ENCODE results near the gene EBF4. TPM values are rescaled to one million over a fixed set of nuclear protein-coding genes. Genes with fewer than 3 reads are reported as not detected.
"Not testable (repeated sequence)": the region's sequence is repeated elsewhere in the genome, so short reads cannot be mapped to it uniquely, and the experiment has no call there.

Gene EBF4
- total and polyA plus RNA-seq, 7 donors, result 0.42 to 1.9 (median 1.2) TPM

DNA sequence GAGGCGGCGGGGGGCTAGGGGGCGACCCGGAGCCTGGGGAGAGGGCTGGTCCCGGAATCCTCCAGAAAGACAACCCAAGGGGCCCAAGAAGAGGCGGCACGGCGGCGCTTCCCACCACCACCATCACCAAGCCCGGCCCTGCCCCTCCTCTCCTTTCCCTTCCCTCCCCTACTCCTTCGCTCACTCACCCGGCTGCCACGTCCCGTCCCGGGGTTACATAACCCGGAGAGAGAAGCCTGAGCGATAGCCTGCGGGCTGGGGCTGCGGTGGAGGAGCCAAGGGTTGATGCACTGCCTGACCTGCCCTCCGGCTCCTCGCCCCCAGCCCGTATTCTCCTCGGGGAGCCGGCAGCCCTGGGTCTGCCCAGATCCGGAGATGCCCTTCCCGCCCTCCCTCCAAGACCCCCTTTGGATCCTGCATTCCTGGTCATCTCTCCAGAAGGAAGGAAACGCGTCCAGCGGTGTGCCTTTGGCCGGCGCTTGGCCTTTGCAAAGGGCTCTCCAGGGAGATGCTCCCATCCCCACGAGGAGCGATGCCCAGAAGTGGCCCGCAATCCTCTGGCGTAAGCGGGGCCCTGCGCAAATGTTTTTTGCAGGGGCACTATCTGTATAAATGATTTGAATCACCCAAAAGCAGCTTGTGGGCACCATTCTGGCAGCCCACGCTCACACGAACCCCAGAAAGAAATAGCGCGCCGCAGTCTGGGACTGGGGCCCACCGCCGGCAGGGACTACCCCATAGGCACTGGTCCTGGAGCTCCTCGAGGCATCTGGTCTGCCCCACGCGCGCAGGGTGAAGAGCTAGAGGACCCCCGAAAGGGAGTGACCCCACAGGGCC, 112.5 kb downstream of the EBF4 start:
- TF ChIP-seq, protein P1, sequence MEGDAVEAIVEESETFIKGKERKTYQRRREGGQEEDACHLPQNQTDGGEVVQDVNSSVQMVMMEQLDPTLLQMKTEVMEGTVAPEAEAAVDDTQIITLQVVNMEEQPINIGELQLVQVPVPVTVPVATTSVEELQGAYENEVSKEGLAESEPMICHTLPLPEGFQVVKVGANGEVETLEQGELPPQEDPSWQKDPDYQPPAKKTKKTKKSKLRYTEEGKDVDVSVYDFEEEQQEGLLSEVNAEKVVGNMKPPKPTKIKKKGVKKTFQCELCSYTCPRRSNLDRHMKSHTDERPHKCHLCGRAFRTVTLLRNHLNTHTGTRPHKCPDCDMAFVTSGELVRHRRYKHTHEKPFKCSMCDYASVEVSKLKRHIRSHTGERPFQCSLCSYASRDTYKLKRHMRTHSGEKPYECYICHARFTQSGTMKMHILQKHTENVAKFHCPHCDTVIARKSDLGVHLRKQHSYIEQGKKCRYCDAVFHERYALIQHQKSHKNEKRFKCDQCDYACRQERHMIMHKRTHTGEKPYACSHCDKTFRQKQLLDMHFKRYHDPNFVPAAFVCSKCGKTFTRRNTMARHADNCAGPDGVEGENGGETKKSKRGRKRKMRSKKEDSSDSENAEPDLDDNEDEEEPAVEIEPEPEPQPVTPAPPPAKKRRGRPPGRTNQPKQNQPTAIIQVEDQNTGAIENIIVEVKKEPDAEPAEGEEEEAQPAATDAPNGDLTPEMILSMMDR (IDR thresholded peaks at IDR 0.05), result no peak
- intact Hi-C loops (cut with DNase I), result no loop called here
- ATAC-seq, result no peak
- Histone ChIP-seq H3K9me3 (no peaks in the 10 kb centered on the region), H3K27me3 (ENCODE audit: insufficient read depth in 3 of 3, low read length in 2 of 3) (peaks cover 0 to 94% (median 33%) of the 10 kb centered on the region in 3 donors), H3K27ac (no peak overlapping the region), H3K36me3 (ENCODE audit: insufficient read depth in 1 of 2, low read depth in 1 of 2) (no peaks in the 10 kb centered on the region), H3K4me1 (no peaks in the 10 kb centered on the region), H3K4me3 (no peak overlapping the region)
- WGBS, 3 donors, result 6 to 10% (median 9%) methylated on average over 39 to 49 of the region's 49 CpGs
- DNase-seq, result no peak

DNA sequence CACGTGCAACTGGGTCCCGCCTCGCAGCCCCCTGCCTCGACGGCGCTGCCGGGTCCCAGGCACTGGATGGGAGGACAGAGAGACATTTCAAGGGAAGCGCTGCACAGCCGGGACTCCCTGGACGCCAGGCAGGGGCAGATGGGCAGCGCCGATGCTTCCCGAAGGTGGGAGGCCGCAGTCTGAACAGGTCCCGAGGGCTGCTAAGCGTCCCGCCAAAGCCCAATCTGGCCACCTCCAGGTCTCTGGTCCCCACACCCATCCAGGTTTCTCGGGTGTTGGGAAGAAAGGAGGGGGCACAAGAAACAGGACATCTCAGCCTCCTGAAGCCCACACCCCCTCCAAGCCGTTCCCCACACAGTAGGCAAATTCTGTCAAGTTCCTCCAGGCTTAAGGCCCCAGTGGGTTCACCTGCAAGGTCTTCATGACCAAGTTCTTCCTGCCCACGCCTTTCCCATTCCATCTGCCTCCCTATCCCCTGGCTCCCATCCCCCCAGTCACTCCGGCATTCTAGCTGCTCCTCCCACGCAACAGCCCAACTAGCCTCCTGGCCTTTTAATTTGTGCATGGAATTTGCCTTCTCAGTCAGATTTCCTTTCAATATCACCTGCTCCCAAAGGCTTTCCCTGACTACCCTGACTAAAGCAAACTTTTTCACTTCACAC, 113.2 kb downstream of the EBF4 start:
- DNase-seq (no peak), ATAC-seq (no peak)
- Histone ChIP-seq H3K36me3 (ENCODE audit: insufficient read depth in 1 of 2, low read depth in 1 of 2) (no peaks in the 10 kb centered on the region), H3K4me1 (no peaks in the 10 kb centered on the region), H3K9me3 (no peaks in the 10 kb centered on the region), H3K27ac (no peak overlapping the region), H3K27me3 (ENCODE audit: insufficient read depth in 3 of 3, low read length in 2 of 3) (peaks cover 0 to 86% (median 30%) of the 10 kb centered on the region in 3 donors), H3K4me3 (no peak overlapping the region)
- 10 to 16% (median 13%) methylated on average over 22 of the region's 22 CpGs for WGBS, 3 donors
- TF ChIP-seq, protein P1 (IDR thresholded peaks at IDR 0.05), result no peak
- intact Hi-C loops (cut with DNase I), result no loop called here

DNA sequence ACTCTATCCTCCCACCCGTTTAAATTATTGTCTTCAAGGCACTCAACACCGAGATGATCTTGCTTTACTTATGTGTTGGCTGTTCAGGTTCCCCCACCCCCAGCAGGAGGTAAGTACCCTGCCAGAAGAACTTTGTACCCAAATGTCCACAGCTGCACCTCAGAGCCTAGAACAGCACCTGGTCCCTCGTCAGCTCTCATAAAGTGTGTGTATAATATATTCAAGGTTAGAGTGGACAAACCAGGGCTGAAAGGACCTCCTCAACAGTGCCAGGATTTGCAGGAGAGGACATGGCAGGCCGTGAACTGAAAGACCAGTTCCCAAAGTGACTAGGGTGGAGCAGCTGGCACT, 113.7 kb downstream of the EBF4 start:
- Histone ChIP-seq H3K36me3 (ENCODE audit: insufficient read depth in 1 of 2, low read depth in 1 of 2) (no peaks in the 10 kb centered on the region), H3K27ac (no peak overlapping the region), H3K4me3 (no peak overlapping the region), H3K27me3 (ENCODE audit: insufficient read depth in 3 of 3, low read length in 2 of 3) (peaks cover 0 to 85% (median 25%) of the 10 kb centered on the region in 3 donors), H3K9me3 (no peaks in the 10 kb centered on the region), H3K4me1 (no peaks in the 10 kb centered on the region)
- TF ChIP-seq, protein P1 (IDR thresholded peaks at IDR 0.05), result no peak
- DNase-seq, result no peak
- intact Hi-C loops (cut with DNase I), result no loop called here
- WGBS, 3 donors, result 30 to 31% (median 31%) methylated on average over 4 of the region's 4 CpGs
- ATAC-seq, result no peak

DNA sequence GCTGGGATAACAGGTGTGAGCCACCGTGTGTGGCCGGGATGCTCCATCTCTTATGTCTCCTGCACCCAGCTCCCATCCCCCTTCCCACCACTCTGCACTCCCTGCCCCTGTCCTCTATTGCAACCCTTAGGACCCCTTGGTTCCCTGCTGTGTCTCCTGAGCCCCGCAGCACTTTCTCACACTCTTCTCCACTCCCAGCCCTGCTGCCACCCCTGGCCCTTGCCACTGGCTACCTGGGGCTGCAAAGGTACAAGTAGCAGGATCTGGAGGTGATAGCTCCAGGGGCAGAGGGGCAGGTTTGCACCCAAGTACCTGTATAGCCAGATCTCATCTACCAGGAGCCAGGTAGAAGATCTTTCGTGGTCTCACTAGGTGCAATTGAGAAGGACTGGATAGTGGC, 114.4 kb downstream of the EBF4 start:
- WGBS, 3 donors, result 70 to 80% (median 78%) methylated on average over 4 of the region's 4 CpGs
- ATAC-seq (no peak), DNase-seq (no peak)
- Histone ChIP-seq H3K9me3 (peaks cover under 1% of the 10 kb centered on the region), H3K27ac (no peak overlapping the region), H3K27me3 (ENCODE audit: insufficient read depth in 3 of 3, low read length in 2 of 3) (peaks cover 0 to 85% (median 22%) of the 10 kb centered on the region in 3 donors), H3K4me1 (no peaks in the 10 kb centered on the region), H3K4me3 (no peak overlapping the region), H3K36me3 (ENCODE audit: insufficient read depth in 1 of 2, low read depth in 1 of 2) (no peaks in the 10 kb centered on the region)
- intact Hi-C loops (cut with DNase I), result no loop called here
- TF ChIP-seq, protein P1 (IDR thresholded peaks at IDR 0.05), result no peak

DNA sequence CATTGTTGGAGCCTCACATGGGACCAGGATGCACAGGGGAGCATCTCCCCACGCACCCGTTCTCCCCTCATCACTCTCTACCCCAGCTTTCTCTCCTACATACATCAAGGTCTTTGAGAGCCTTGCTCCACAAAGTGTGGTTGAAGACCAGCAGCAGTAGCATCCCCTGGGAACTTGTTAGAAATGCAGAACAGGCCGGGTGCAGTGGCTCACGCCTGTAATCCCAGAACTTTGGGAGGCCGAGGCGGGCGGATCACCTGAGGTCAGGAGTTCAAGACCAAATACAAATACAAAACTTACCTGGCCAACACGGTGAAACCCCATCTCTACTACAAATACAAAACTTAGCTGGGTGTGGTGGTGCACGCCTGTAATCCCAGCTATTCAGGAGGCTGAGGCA, 115.3 kb downstream of the EBF4 start:
- H3K9me3 ChIP-seq; DNase-seq; H3K4me1 ChIP-seq; H3K4me3 ChIP-seq; H3K27ac ChIP-seq; ATAC-seq; intact Hi-C loops (cut with DNase I); H3K36me3 ChIP-seq (ENCODE audit: insufficient read depth in 1 of 2, low read depth in 1 of 2): not testable (repeated sequence)
- 62 to 81% (median 71%) methylated on average over 9 of the region's 9 CpGs for WGBS, 3 donors
- H3K27me3 ChIP-seq (ENCODE audit: insufficient read depth in 3 of 3, low read length in 2 of 3), result peaks cover 0 to 85% (median 20%) of the 10 kb centered on the region in 3 donors
